ENCODE results near the gene SRPK3.

DNA sequence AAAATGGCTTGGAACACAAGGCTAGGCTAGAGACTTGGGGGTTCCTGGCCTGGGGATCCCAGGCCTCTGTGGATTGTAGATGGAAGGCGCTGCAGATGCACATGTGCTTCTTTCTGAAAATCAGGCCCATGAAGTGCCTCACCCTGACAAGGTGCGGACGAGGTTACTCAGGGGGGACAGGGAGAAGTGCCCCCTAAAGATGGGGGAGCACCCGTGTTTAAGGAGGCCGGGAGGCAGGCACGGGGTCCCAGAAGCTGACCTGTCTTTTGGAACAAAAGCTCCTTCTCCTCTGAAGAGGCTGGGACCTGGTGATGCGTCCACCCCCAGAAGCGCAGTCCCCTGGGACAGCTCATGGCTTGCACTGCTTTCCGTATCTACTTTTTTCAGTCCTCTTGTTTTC, 47.1 kb downstream of the SRPK3 start:
- TF ChIP-seq, protein P1, sequence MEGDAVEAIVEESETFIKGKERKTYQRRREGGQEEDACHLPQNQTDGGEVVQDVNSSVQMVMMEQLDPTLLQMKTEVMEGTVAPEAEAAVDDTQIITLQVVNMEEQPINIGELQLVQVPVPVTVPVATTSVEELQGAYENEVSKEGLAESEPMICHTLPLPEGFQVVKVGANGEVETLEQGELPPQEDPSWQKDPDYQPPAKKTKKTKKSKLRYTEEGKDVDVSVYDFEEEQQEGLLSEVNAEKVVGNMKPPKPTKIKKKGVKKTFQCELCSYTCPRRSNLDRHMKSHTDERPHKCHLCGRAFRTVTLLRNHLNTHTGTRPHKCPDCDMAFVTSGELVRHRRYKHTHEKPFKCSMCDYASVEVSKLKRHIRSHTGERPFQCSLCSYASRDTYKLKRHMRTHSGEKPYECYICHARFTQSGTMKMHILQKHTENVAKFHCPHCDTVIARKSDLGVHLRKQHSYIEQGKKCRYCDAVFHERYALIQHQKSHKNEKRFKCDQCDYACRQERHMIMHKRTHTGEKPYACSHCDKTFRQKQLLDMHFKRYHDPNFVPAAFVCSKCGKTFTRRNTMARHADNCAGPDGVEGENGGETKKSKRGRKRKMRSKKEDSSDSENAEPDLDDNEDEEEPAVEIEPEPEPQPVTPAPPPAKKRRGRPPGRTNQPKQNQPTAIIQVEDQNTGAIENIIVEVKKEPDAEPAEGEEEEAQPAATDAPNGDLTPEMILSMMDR (conservative IDR thresholded peaks at IDR 0.05) = no peak
- no peak for TF ChIP-seq EZH2 (IDR thresholded peaks at IDR 0.05; ENCODE audit: low read depth)

All from PC-9 (cell line).